ENCODE data around the gene EIF4A2. TPM values are rescaled to one million over a fixed set of nuclear protein-coding genes. Genes with fewer than 3 reads are reported as not detected.
"Not testable (repeated sequence)": the region's sequence is repeated elsewhere in the genome, so short reads cannot be mapped to it uniquely, and the experiment has no call there.

Gene EIF4A2
- total RNA-seq, 1 donor, result 299 TPM

DNA sequence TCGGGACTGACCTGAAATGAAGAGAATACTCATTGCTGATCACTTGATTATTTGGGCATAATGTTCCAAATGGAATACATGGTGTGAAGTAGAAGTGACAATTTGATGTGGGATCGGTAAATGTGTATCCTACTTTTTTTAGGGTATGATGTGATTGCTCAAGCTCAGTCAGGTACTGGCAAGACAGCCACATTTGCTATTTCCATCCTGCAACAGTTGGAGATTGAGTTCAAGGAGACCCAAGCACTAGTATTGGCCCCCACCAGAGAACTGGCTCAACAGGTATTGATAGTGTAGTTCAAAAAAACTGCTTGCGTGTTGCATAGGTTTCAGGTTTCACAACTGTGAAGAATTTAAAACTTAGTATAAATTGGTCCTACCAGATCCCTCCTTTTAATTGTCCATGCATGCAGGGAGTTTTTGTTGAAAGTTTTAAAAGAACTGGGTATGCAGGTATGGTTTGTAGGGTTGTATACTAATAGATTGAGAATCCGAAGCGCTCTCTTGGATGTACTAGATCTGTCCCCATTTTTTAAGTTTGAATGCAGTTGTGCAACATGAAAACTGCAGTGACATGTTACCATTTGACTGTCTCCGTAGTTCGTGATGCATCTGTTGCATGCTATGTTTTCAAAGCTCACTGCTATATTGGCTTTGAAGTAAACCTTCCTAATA is 1.6 kb downstream of the EIF4A2 start:
- no peak for DNase-seq (ENCODE audit: low read depth in 2 of 3, low spot score in 2 of 3)

- no peak for DNase-seq (ENCODE audit: low read depth in 2 of 3, low spot score in 2 of 3)
These were observed 2.2 kb downstream of the EIF4A2 start for GRCh38 chr3:186785495-186786018.

DNA sequence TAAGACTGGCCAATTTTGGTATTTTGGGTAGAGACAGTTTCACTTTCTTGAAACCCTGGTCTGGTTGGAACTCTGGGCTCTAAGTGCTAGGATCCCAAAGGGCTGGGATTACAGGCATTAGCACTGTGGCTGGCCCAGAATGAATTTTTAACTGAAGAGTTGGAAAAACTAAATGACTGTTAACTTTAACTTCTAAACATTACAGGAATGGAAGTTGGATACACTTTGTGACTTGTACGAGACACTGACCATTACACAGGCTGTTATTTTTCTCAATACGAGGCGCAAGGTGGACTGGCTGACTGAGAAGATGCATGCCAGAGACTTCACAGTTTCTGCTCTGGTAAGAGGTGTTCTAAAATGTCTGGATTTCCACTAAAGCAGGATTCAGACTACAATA is 3.5 kb downstream of the EIF4A2 start:
- no peak for DNase-seq (ENCODE audit: low read depth in 2 of 3, low spot score in 2 of 3)

DNA sequence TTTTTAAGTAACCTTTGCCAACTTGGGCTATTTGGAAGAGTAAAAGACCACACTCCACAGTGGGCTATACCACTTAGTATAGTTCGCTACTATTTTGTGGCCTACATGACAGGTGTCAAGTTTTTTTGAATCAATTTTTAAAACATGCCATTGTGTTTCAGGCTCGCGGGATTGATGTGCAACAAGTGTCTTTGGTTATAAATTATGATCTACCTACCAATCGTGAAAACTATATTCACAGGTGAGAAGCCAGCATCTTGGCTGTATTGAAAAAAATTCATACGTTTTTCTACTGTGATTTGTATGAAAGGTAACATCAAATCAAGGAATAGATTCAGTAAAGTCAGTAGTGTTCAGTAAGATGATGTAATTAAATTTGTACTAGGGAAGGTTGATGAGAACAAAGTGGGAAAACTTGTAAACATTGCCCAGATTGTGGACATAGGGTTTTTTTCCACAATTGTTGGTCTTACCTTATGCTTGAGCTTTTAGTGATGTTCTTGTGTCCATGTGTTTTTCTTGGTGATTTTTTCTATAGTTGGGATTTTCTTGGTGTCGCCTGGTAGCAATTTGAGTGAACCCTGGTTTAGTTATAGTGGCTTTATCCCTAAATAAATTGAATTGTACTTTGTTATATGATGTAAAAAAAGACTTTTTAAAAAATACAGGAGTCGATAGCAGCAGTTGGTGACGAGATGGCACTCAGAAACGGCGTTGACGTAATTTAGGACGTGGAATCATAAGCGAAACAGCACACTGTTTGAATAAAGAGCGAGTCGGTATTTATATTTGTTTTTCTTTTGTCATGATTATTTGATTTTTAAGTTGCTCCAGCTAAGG is 4.5 kb downstream of the EIF4A2 start:
- no peak for DNase-seq (ENCODE audit: low read depth in 2 of 3, low spot score in 2 of 3)

- peak in 1 of 3 donors; percentile 25 for DNase-seq (ENCODE audit: low read depth in 2 of 3, low spot score in 2 of 3)
These were observed 5.3 kb downstream of the EIF4A2 start for GRCh38 chr3:186788482-186789370.

DNA sequence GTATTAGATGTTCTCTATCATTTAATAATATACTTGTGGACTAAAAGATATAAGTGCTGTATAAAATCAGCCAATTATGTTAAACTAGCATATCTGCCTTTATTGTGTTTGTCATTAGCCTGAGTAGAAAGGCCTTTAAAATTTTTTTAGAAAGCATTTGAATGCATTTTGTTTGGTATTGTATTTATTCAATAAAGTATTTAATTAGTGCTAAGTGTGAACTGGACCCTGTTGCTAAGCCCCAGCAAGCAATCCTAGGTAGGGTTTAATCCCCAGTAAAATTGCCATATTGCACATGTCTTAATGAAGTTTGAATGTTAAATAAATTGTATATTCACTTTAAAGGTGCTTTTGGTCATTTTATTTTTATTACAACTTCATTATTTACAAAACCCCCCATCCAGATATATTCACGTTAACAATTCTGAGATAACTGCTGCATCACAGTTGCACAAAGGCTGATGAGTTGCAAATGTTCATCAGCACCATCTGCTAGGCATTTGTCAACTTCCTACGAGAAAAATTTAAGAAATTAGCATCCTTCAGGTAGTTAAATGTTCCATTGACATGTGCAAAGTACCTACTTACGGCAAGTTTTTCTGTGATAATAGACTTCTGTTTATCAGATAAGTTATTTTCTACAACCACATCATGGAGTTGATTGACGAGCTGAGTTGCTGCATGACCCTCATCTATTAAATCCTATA is 6.3 kb downstream of the EIF4A2 start:
- DNase-seq (ENCODE audit: low read depth in 2 of 3, low spot score in 2 of 3), result peak in 1 of 3 donors; percentile 18

DNA sequence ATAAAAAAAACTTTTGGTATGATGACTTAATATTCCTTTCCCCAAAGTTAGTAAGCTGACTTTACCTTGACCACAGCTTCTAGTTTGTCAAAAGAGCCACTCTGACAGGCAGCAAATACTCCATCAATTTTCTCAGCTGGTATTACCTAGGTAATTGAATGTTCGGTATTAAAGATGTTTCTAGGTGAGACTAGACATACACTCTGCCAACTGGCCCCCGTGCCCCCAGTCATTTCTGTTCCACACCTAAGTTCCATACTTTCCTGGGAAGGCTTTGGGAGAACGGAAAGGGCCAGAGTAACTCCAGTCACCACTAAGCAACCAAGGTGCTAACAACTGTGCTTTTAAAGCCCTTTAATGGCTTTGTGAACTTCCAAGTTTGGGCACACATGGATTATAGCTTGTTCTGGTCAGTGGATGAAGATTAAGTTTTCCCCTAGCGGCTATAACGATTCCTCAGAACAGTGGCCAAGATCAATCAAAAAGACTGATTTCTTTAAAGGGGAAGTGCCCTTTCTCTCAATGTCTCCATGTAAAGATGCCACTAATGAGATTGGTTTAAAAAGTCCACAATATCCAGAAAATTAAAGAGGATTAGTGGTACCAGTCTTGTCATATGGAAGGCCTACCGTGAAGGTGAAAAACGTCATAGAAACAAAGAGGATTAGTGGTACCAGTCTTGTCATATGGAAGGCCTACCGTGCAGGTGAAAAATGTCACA is 7.0 kb downstream of the EIF4A2 start:
- peak in 1 of 3 donors; percentile 22 for DNase-seq (ENCODE audit: low read depth in 2 of 3, low spot score in 2 of 3)

DNA sequence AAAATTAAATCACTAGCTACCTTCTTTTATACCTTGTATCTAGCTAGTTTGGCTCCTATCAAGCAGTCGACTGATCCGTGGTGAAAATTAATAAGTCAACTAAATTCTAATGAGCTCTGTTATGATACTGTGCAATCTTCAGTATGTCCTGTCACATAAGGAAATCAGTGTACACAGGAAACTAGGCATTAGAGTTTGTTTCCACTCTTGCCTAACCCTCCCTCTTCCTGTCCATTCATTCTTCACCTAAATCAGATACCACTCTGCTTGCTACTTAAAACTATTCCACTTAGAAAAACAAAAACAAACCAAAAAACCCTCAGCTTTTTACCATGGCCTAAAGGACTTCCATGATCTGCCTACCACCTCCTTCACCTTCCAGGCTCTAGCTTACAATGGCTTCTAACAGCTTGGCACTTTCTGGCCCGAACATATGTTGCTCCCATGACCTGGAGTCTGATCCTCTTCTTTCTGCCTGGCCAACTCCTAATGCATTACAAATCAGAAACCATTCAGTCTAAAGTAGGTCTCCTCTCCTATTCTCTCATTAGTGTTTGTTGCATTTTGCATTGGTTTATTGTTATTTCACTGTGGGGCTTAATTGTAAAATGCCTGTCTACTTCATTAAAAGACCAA is 15.0 kb downstream of the EIF4A2 start:
- no peak for DNase-seq (ENCODE audit: low read depth in 2 of 3, low spot score in 2 of 3)

DNA sequence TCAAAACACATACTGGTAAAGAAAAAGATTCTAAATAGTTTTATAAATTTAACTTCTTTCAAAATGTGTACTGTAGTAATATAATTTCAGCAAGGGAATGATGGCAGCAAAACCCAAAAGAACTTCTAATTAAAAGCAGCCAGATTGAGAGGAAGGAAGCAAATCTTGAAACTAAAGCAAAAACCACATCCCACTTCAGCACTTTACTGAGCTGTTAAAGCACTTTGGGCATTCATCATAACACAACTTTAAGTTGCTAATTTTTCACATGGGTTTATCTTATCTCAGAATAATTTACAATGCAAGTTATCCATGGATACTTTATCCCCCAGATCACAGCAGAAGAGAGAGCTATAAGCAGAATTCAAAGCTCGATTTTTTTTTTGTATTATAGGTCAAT is 16.9 kb downstream of the EIF4A2 start:
- no peak for DNase-seq (ENCODE audit: low read depth in 2 of 3, low spot score in 2 of 3)

DNA sequence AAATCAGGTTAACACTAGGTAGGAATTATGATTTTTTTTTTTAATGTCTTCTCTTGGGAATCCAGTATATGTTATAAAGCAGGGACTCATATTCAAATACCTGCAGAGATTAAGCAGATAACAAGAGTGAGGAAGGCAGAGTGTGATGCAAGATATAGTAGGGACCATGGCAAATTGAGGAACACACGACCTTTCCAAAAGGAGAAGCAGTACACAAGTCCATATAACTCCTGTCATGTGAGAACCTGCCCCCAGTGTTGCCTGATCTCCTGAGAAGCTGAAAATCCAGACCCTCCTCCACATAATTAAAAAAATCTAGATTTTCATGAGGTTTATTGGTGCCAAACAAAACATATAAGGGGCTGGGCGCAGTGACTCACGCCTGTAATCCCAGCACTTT is 19.3 kb downstream of the EIF4A2 start:
- DNase-seq (ENCODE audit: low read depth in 2 of 3, low spot score in 2 of 3), result no peak

- not testable (repeated sequence) for DNase-seq (ENCODE audit: low read depth in 2 of 3, low spot score in 2 of 3)
These were observed 20.1 kb downstream of the EIF4A2 start for GRCh38 chr3:186803447-186803846.

GRCh38 chr3:186806089-186807055 is 23.0 kb downstream of the EIF4A2 start, which contains the start of gene RFC4:
TSS of gene RFC4 (minus strand) at chr3:186806482. CDS start at chr3:186804713, 1,769 bp downstream.
- peak; percentile 66 to 78 (median 75) for DNase-seq (ENCODE audit: low read depth in 2 of 3, low spot score in 2 of 3)

GRCh38 chr3:186807231-186807630 is 23.9 kb downstream of the EIF4A2 start:
- DNase-seq (ENCODE audit: low read depth in 2 of 3, low spot score in 2 of 3), result no peak

- DNase-seq (ENCODE audit: low read depth in 2 of 3, low spot score in 2 of 3), result no peak
These were observed 27.1 kb downstream of the EIF4A2 start for GRCh38 chr3:186810336-186810996.

- DNase-seq (ENCODE audit: low read depth in 2 of 3, low spot score in 2 of 3), result not testable (repeated sequence)
These were observed 27.9 kb downstream of the EIF4A2 start for GRCh38 chr3:186811313-186811712.

DNA sequence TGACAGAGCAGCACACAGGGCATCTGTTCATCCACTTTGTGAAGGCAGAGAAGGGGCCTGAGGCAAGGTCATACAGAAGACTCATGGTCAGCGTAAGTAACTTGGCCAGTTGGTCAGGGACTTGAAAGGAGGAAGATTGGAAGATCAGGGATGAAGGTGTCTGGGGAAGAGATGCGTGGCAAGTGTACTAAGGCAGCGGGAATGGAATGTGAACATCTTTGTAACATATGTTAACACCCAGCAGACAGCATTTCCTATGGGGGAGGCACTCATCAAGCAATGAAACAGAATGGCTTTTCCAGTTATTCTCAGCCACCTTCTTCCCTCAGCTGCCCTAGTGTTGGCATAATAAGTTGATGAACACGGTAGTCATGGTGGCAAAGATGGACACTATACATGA is 30.7 kb downstream of the EIF4A2 start:
- no peak for DNase-seq (ENCODE audit: low read depth in 2 of 3, low spot score in 2 of 3)

GRCh38 chr3:186815435-186815834 is 32.1 kb downstream of the EIF4A2 start:
- peak in 1 of 3 donors; percentile 14 for DNase-seq (ENCODE audit: low read depth in 2 of 3, low spot score in 2 of 3)
